Panc1 (cell line): ENCODE data around the gene IGFBP4. TPM values are rescaled to one million over a fixed set of nuclear protein-coding genes. Genes with fewer than 3 reads are reported as not detected.

Experiments used
- ATAC-seq: fragments of 200-7000 bp; cut with Tn5 transposase; 2 replicates; pipeline ENCODE4 v1.9.1; 2020; ENCODE audit warnings: mild to moderate bottlenecking, moderate library complexity
- BruUV-seq: library from RNA; stranded (reverse); fragments of 400-500 nt; replicated peaks from 2 replicates; lab custom pipeline; 2021; lab: Mats Ljungman, UMichigan
- CTCF ChIA-PET: fragments of 300-600 bp; sonication (Branson Sonifier 250); formaldehyde crosslinking; loops from one replicate; lab custom pipeline; 2022; ENCODE audit warnings: antibody characterized with exemption; lab: Charles Lee
- POLR2A ChIA-PET: fragments of 300-600 bp; sonication (Branson Sonifier 250); formaldehyde crosslinking; loops from one replicate; lab custom pipeline; 2022; ENCODE audit warnings: antibody characterized with exemption; lab: Charles Lee
- DNase-seq: peaks from one replicate; pipeline ENCODE4 v3.0.0-alpha.2; 2010; ENCODE audit warnings: low read depth, low spot score
- H3K27ac ChIP-seq: 2 replicates; pipeline ENCODE4 v1.5.1; 2011; ENCODE audit warnings: mild to moderate bottlenecking, low read length, inconsistent platforms
- H3K27me3 ChIP-seq: fragments of 200-500 bp; sonication (Bioruptor generic); 2 replicates; pipeline ENCODE4 v1.6.0; 2014; ENCODE audit warnings: low read length, inconsistent platforms; ENCODE audit not compliant: control insufficient read depth, insufficient read depth
- H3K36me3 ChIP-seq: fragments of 200-500 bp; sonication (Bioruptor generic); 2 replicates; pipeline ENCODE4 v1.5.1; 2014; ENCODE audit warnings: inconsistent platforms, mild to moderate bottlenecking, low read length, moderate library complexity; ENCODE audit not compliant: control insufficient read depth, insufficient read depth
- H3K4me1 ChIP-seq: 2 replicates; pipeline ENCODE4 v1.5.1; 2011; ENCODE audit warnings: inconsistent platforms, mild to moderate bottlenecking, low read length, moderate library complexity; ENCODE audit not compliant: control insufficient read depth, insufficient read depth
- H3K4me3 ChIP-seq, 2 experiments: 2 replicates each; pipeline ENCODE4 v1.5.1; 2011 to 2012; ENCODE audit warnings: low read depth in 2 of 2, low read length in 2 of 2, mild to moderate bottlenecking in 2 of 2, inconsistent platforms in 1 of 2, moderate library complexity in 1 of 2
- H3K9me3 ChIP-seq: fragments of 200-500 bp; sonication (Bioruptor generic); 2 replicates; pipeline ENCODE4 v1.5.1; 2014; ENCODE audit warnings: low read depth, mild to moderate bottlenecking, inconsistent platforms, low read length, moderate library complexity; ENCODE audit not compliant: control insufficient read depth, insufficient read depth
- CTCF ChIP-seq: fragments of 450-650 bp; IDR thresholded peaks from 2 replicates; pipeline ENCODE4 v1.5.1; 2017; ENCODE audit warnings: mild to moderate bottlenecking
- POLR2AphosphoS5 ChIP-seq: IDR thresholded peaks from 2 replicates; pipeline ENCODE4 v1.6.1; 2012; ENCODE audit warnings: mild to moderate bottlenecking, low read depth, low read length, moderate library complexity
- REST ChIP-seq, 2 experiments: IDR thresholded peaks; 2 replicates each; pipeline ENCODE4 v1.6.1; 2011 to 2012; ENCODE audit warnings: low read depth in 2 of 2, control low read depth in 1 of 2, low read length in 1 of 2, mild to moderate bottlenecking in 1 of 2, moderate library complexity in 1 of 2; ENCODE audit not compliant: insufficient read depth in 1 of 2
- SIN3A ChIP-seq: IDR thresholded peaks from 2 replicates; pipeline ENCODE4 v1.6.1; 2012; ENCODE audit warnings: low read depth, mild to moderate bottlenecking, low read length, moderate library complexity, borderline replicate concordance; ENCODE audit not compliant: insufficient read depth
- TCF7L2 ChIP-seq: IDR thresholded peaks from 2 replicates; pipeline ENCODE4 v1.6.1; 2011; ENCODE audit warnings: mild to moderate bottlenecking, low read depth, low read length, inconsistent platforms
- in situ Hi-C: cut with HindIII; loops from 2 replicates; pipeline ENCODE4 v1.10.0; 2016; ENCODE audit warnings: low sequenced_read_pairs, low pct_unique_long_range_greater_than_20kb
- intact Hi-C: fragments of 100-400 bp; cut with micrococcal nuclease; formaldehyde crosslinking; loops from one replicate; pipeline ENCODE4 v1.10.0; 2022; ENCODE audit not compliant: unreplicated experiment
- total RNA-seq: library from RNA; stranded (reverse); gene quantifications from one replicate; pipeline ENCODE4 v1.2.1, GENCODE V29; 2021; ENCODE audit not compliant: unreplicated experiment

The IGFBP4 gene
- total RNA-seq, 1 experiment from 2014 or later: 27.1 TPM

DNA sequence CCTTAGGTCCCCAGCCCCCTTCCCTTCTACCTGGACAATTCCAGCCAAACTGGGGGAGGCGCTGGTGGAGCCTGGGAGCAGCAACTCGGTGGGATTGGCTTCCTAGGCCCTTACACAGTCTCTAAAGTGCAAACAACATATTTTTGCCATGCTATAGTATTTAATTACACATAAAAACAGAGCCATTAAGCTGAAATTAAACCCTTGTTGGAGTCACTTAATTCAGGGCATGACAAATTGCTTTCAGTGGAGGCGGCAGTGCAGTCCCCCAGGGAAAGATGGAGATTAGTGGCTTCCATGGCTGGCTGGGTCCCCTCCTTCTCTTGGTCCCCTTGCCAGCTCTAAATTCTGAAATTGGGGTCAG, 17.3 kb downstream of the IGFBP4 start:
- ChIA-PET CTCF (no interaction called here), POLR2A (no interaction called here)
- no peak overlapping the region for H3K27ac ChIP-seq
- DNase-seq: no peak
- TF ChIP-seq CTCF (no peak), POLR2AphosphoS5 (no peak), REST (IDR thresholded peaks at IDR 0.05; ENCODE audit: insufficient read depth in 1 of 2, low read depth in 2 of 2, low read length in 1 of 2) (no peak), SIN3A (no peak), TCF7L2 (no peak)
- H3K4me1 ChIP-seq: peaks cover 3% of the 10 kb centered on the region; the same call in 1 of the 2 replicates
- intact Hi-C loops: no loop called here
- ATAC-seq: no peak
- H3K36me3 ChIP-seq: no peaks in the 10 kb centered on the region
- H3K27me3 ChIP-seq: no peaks in the 10 kb centered on the region
- BruUV-seq: no TSS peak
- in situ Hi-C loops: no loop called here
- H3K4me3 ChIP-seq: no peak overlapping the region
- no peaks in the 10 kb centered on the region for H3K9me3 ChIP-seq

DNA sequence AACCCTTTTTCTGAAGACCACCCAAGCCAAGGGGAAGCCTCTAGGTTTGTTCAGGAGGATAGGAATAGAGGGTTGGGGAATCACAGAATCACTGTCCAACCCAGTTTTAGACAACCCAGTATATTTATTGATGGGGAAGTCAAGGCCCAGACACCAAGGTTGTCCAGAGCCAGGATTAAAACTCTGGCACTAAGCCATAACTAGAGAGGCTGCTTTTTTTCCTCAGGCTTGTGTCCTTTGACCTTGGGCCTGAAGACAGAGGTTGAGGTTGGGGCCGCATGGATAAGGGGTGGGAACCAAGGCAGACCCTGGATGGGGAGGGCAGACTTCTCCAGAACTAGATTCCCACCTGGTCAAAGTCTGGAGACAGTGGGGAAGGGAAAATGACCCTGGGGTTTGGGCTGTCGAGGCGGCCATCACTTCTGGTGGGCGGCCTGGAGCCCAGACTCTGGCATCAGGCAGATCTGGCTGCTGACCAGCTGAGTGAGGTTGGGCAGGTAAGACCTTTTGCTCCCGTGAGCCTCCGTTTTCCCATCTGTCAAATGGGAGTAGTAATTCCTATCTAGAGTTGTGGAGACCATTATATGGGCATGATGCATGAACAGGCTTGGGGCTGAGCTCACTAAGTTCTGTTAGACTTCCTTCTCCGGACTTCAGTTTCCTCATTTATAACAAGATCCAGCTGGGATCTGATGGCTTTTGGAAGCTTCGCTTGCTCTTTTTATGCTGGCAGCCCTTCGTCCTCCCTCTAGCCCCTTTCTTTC, 17.9 kb downstream of the IGFBP4 start:
- H3K9me3 ChIP-seq: no peaks in the 10 kb centered on the region
- H3K27me3 ChIP-seq: no peaks in the 10 kb centered on the region
- no peak for DNase-seq
- ChIA-PET POLR2A (no interaction called here), CTCF (no interaction called here)
- intact Hi-C loops (no loop called here), in situ Hi-C loops (no loop called here)
- peaks cover 3% of the 10 kb centered on the region; the same call in 1 of the 2 replicates for H3K4me1 ChIP-seq
- no peak for TF ChIP-seq POLR2AphosphoS5
- no peak overlapping the region for H3K4me3 ChIP-seq
- no peak for ATAC-seq
- H3K27ac ChIP-seq: no peak overlapping the region
- no TSS peak for BruUV-seq
- no peaks in the 10 kb centered on the region for H3K36me3 ChIP-seq

DNA sequence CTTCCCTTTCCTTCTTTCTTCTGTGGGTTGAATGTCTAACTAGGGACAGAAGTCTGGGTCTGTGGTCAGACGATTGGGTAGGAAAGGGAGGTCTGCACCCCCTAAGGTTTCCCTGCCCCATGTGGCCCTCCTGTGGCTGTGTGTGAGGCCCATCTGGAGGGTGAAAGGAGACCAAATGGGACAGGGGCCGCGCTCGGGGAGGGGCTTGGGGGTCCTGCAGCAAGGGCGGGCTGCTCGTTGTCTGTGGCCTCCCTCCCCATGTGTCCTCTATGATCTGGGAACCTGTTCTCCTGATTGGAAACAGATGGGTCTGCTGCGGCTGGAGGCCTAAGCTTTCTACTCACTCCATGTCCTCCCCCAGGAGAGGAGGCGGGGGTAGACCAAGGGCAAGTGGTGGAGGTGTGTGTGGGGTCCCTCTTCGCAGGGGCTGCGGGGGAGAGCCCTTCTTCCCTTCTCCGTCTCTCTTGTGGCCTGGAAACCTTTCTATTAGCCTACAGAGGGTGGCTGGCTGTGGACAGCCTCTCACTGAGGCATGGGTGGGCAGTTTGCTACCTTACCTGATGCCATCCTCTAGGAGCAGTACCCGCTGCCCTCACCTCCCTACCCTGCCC, 18.6 kb downstream of the IGFBP4 start:
- DNase-seq (no peak), ATAC-seq (no peak)
- H3K27ac ChIP-seq: no peak overlapping the region
- in situ Hi-C loops (no loop called here), intact Hi-C loops (no loop called here)
- no TSS peak for BruUV-seq
- ChIA-PET CTCF (no interaction called here), POLR2A (no interaction called here)
- no peak for TF ChIP-seq SIN3A
- no peak for TF ChIP-seq REST (IDR thresholded peaks at IDR 0.05; ENCODE audit: insufficient read depth in 1 of 2, low read depth in 2 of 2, low read length in 1 of 2)
- no peak for TF ChIP-seq CTCF
- TF ChIP-seq TCF7L2: no peak
- no peak for TF ChIP-seq POLR2AphosphoS5
- no peaks in the 10 kb centered on the region for H3K36me3 ChIP-seq
- no peaks in the 10 kb centered on the region for H3K27me3 ChIP-seq
- H3K4me3 ChIP-seq: no peak overlapping the region
- no peaks in the 10 kb centered on the region for H3K9me3 ChIP-seq
- H3K4me1 ChIP-seq: peaks cover 3% of the 10 kb centered on the region; the same call in 1 of the 2 replicates
